Tibial artery (tissue), 4 donors: Measurements from ENCODE around the gene SOBP.
A peak's percentile ranks its signal among the peaks of the same experiment; 100 is the strongest.

ENCODE experiments used
- DNase-seq, 2 donors: peaks; one replicate each; pipeline ENCODE4 v3.0.0-alpha.2; 2019
- H3K27ac ChIP-seq, 2 donors: fragments of 200-600 bp; sonication (generic) in 1 of 2; 1 replicate in 1 of 2; 2 replicates in 1 of 2; pipeline ENCODE4 v1.5.1; 2018 to 2019; ENCODE audit warnings: mild to moderate bottlenecking in 1 of 2
- H3K27me3 ChIP-seq, 2 donors: fragments of 200-600 bp; sonication (generic) in 1 of 2; one replicate each; pipeline versions ENCODE4 v1.5.1 to v1.6.0; 2016 to 2019
- H3K36me3 ChIP-seq, 3 donors: fragments of 200-600 bp; sonication (generic) in 2 of 3; one replicate each; pipeline ENCODE4 v1.5.1; 2016 to 2019; ENCODE audit warnings: mild to moderate bottlenecking in 2 of 3
- H3K4me1 ChIP-seq, 4 donors: fragments of 200-600 bp; sonication (generic) in 2 of 4; 1 replicate in 3 of 4; 2 replicates in 1 of 4; pipeline ENCODE4 v1.5.1; 2016 to 2019
- H3K4me3 ChIP-seq, 2 donors: fragments of 200-600 bp; sonication (generic) in 1 of 2; 1 replicate in 1 of 2; 2 replicates in 1 of 2; pipeline ENCODE4 v1.5.1; 2018 to 2019; ENCODE audit warnings: mild to moderate bottlenecking in 2 of 2
- H3K9me3 ChIP-seq, 3 donors: fragments of 200-600 bp; sonication (generic) in 1 of 3; one replicate each; pipeline ENCODE4 v1.5.1; 2016 to 2019
- intact Hi-C: fragments of 100-400 bp; cut with DNase I; formaldehyde crosslinking; loops from one replicate; pipeline ENCODE4 v1.15.0; 2023; ENCODE audit warnings: low total_unique reads
- TF ChIP-seq, protein P1 (sequence below), 2 experiments: fragments of 200-600 bp in 1 of 2; fragments of 450-650 bp in 1 of 2; IDR thresholded peaks; one replicate each; pipeline ENCODE4 v1.5.1; 2017 to 2019; ENCODE audit warnings: antibody characterized with exemption in 2 of 2, mild to moderate bottlenecking in 1 of 2, moderate library complexity in 1 of 2

The SOBP gene

DNA sequence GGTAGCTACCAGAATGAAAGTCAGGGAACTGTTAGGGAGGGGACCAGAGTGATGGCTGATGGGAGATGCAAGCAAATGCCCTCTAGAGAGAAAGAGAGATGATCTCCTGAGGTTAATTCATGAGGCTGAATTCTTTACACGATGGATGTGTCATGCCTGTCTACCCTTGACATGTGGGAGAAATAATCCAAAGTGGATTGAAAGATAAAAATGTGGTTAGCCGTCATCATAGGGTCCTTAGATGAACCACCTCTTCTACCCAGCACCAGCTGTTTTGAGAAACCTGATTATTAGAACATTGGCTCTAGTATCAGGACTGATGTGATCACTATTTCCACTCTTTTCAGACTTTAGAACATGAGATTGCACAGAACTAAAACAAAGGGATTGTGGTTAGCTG is 53.6 kb downstream of the SOBP start:
- Histone ChIP-seq H3K9me3 (no peaks in the 10 kb centered on the region), H3K4me3 (no peak overlapping the region), H3K27ac (no peak overlapping the region), H3K36me3 (no peaks in the 10 kb centered on the region), H3K4me1 (peaks cover 0 to 58% (median 16%) of the 10 kb centered on the region in 4 donors), H3K27me3 (no peaks in the 10 kb centered on the region)
- TF ChIP-seq, protein P1, sequence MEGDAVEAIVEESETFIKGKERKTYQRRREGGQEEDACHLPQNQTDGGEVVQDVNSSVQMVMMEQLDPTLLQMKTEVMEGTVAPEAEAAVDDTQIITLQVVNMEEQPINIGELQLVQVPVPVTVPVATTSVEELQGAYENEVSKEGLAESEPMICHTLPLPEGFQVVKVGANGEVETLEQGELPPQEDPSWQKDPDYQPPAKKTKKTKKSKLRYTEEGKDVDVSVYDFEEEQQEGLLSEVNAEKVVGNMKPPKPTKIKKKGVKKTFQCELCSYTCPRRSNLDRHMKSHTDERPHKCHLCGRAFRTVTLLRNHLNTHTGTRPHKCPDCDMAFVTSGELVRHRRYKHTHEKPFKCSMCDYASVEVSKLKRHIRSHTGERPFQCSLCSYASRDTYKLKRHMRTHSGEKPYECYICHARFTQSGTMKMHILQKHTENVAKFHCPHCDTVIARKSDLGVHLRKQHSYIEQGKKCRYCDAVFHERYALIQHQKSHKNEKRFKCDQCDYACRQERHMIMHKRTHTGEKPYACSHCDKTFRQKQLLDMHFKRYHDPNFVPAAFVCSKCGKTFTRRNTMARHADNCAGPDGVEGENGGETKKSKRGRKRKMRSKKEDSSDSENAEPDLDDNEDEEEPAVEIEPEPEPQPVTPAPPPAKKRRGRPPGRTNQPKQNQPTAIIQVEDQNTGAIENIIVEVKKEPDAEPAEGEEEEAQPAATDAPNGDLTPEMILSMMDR (IDR thresholded peaks at IDR 0.05) = no peak
- intact Hi-C loops = loop anchor here (5.0 kb wide), 1 partner anchor 51 kb away; the partner anchor contains the start of gene SOBP
- no peak for DNase-seq

DNA sequence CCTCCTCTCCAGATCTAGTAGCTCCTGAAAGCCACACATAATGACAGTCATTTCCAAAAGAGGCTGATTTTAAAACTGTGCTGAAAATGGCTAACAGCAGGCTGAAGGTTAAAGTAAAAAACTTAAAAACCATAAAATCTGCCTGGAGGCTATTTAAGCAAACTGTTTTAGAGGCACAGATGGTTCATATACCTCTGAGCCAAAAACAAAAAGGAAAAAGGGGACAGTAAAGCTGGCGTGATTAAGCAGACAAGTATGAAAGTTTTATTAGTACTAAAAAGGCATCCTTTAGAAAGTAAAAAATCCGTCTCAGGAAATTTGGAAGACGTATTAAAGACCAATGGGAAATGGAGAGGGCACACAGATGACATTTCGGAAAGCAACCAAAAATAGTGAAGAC is 55.8 kb downstream of the SOBP start:
- DNase-seq = no peak
- no peaks in the 10 kb centered on the region for H3K36me3 ChIP-seq
- intact Hi-C loops = no loop called here
- no peaks in the 10 kb centered on the region for H3K9me3 ChIP-seq
- H3K27me3 ChIP-seq = no peaks in the 10 kb centered on the region
- peaks cover 0 to 45% (median 14%) of the 10 kb centered on the region in 4 donors for H3K4me1 ChIP-seq
- no peak overlapping the region for H3K4me3 ChIP-seq
- peak overlapping the region; percentile 34 to 44 for H3K27ac ChIP-seq
- TF ChIP-seq, protein P1 (IDR thresholded peaks at IDR 0.05) = no peak

DNA sequence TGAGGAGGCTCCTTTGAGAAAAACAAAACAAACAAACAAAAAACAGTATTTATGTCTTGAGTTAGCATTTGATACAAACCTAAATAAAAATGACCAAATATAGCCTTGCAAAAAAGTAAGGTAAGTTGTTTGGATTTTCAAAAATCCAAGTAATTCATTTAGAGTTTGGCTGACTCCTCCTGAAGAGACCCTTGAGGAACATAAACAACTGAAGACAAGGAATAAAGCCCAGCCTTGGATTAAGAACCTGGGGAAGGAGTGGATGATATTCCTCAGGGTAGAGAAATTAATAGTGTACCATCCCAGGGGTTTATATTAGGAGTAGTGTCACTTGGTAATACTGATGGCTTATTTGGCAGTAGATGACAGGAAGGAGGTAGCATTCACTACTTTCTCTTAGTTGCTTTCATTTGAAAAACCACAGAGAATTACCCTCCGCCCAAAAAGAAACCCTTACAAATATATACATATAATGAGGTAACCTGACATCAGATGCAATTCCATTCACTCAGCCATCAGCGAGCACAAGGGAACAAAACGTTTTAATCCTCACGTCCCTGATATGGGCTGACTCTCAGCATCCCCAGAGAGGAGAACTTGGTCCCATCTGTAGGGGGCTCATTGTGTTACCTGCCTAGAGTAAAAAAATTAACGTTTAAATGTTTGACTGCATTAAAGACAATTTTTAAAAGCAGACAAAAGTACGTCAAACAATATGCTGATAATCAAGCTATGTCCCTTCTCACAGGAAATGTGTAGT is 57.0 kb downstream of the SOBP start:
- Histone ChIP-seq H3K4me1 (peaks cover 0 to 34% (median 10%) of the 10 kb centered on the region in 4 donors), H3K36me3 (no peaks in the 10 kb centered on the region), H3K27ac (peak overlapping the region in 1 of 2 donors; percentile 44), H3K9me3 (no peaks in the 10 kb centered on the region), H3K27me3 (no peaks in the 10 kb centered on the region), H3K4me3 (no peak overlapping the region)
- DNase-seq = no peak
- TF ChIP-seq, protein P1 (IDR thresholded peaks at IDR 0.05) = no peak
- intact Hi-C loops = no loop called here

- no peak overlapping the region for H3K4me3 ChIP-seq
- H3K27me3 ChIP-seq = no peaks in the 10 kb centered on the region
- TF ChIP-seq, protein P1 (IDR thresholded peaks at IDR 0.05) = no peak
- no peaks in the 10 kb centered on the region for H3K36me3 ChIP-seq
- no peak overlapping the region for H3K27ac ChIP-seq
- intact Hi-C loops = no loop called here
- no peaks in the 10 kb centered on the region for H3K9me3 ChIP-seq
- H3K4me1 ChIP-seq = peaks cover 0 to 28% (median 7%) of the 10 kb centered on the region in 4 donors
- DNase-seq = no peak
These were observed 57.5 kb downstream of the SOBP start for GRCh38 chr6:107547451-107547840.

DNA sequence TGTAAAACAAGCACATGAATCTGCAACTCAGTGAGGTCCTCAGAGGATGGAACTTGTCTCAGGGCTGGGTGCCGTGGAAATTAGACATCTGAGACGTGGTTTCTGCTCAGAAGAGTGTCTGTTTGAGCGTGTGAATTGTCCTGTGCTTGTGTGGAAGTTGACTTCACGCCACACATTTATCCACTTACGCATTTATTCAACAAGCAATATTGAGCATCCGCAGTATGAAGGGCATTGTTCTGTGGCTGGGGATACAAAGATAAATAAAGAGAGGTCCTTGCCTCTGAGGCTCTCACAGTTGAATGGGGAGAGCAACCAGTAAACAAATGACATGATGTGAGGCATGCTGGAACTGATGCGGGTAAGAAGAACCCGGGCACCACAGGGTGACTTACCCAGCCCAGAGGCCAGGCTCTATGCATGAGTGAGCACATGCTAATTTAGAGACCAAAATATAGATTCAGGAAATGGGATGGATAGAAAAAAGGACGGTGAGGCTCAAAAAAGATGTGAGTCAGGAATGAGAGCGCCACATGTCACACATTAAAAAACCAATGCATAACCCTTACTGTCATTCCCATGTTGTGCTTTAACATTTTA is 60.4 kb downstream of the SOBP start:
- no peak for DNase-seq
- H3K4me3 ChIP-seq = no peak overlapping the region
- intact Hi-C loops = no loop called here
- H3K9me3 ChIP-seq = no peaks in the 10 kb centered on the region
- TF ChIP-seq, protein P1 (IDR thresholded peaks at IDR 0.05) = no peak
- no peaks in the 10 kb centered on the region for H3K27me3 ChIP-seq
- peaks cover 0 to 4% (median 0%) of the 10 kb centered on the region in 3 donors for H3K36me3 ChIP-seq
- peaks cover 0 to 11% (median 2%) of the 10 kb centered on the region in 4 donors for H3K4me1 ChIP-seq
- H3K27ac ChIP-seq = no peak overlapping the region
